Heart left ventricle (tissue), 13 donors: ENCODE measurements around the gene ASB5.

Experiments
- CTCF ChIP-seq, 12 donors: fragments of 200-600 bp; sonication (generic) in 4 of 12; IDR thresholded peaks; one replicate each; pipeline versions ENCODE4 v1.5.0 to v1.8.0; 2018 to 2022; ENCODE audit warnings: antibody characterized with exemption in 12 of 12, mild to moderate bottlenecking in 5 of 12
- POLR2A ChIP-seq, 2 donors: fragments of 450-650 bp; IDR thresholded peaks; one replicate each; pipeline ENCODE4 v1.6.1; 2017; ENCODE audit warnings: antibody characterized with exemption in 2 of 2, mild to moderate bottlenecking in 2 of 2, moderate library complexity in 2 of 2
- donor health status: ischemic (EF 13 %, LVEDD 7.1; RV severe dilation, severe dysfunction).
- donor health status: DM: no; HTN: yes; CAD: no.
- donor health status: DM: no; HTN: no; CAD: no.
- donor health status: ischemic (EF 25% LVEDD 6.9; RV normal size, moderate dysfunction).
- donor health status: ischemic (EF 25% LVEDD 5.7; RV mildly dilated, moderate dysfunction).
- donor health status: ischemic (EF 35%, LVEDD 5.7; RV mildly dilated, moderate dysfunction).
- donor health status: nonischemic (EF 11% LVEDD 7.7; RV severe dilation, severe dysfunction).
- donor health status: DM: yes; HTN: yes; CAD: no.
- donor health status: PGD.
- donor health status: ischemic (EF 29% LVEDD 5.4; RV normal size, mild dysfunction).
- donor health status: nonischemic (EF 23%, LVEDD 6.1; RV moderate dilation, normal function).

- TF ChIP-seq CTCF (IDR thresholded peaks at IDR 0.05) (no peak), POLR2A (IDR thresholded peaks at IDR 0.05) (no peak)
These were observed 44.7 kb upstream of the ASB5 start for GRCh38 chr4:176313596-176314336.
